ENCODE results near the gene MEIS2.

Gene MEIS2

GRCh38 chr15:37041042-37041441, 59.3 kb downstream of the MEIS2 start:
- no peak for DNase-seq (ENCODE audit: low spot score)

GRCh38 chr15:37040072-37040742, 60.1 kb downstream of the MEIS2 start:
- no peak for DNase-seq (ENCODE audit: low spot score)

- DNase-seq (ENCODE audit: low spot score), result no peak
Measured at GRCh38 chr15:37038716-37039106, 61.6 kb downstream of the MEIS2 start.

GRCh38 chr15:37037850-37038715, 62.3 kb downstream of the MEIS2 start:
- no peak for DNase-seq (ENCODE audit: low spot score)

DNA sequence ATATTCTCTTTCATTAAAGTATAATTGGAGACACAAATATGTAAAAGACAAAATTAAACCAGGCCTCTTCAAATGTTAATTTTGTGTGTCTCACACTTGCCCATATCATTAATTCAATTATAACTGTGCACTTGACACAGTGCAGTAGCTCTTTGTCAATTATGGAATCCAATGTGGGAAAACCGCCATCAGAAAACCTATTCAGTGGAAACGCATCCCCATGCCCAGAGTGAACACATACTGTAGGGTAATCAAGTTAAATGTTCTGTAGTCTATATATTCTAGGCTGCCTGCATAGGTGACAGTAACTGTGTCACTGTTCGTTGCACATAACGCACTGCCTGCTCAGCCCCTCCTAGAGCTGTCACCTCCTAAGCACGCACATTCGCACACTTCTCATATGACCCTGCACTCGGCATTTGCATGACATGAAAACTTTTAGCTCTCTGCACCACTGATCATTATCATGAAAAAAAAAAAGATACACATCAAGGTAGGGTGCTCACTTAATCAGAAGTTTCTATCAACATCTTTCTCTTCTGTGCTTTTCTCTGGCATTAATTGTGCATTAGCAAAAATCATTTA, 63.2 kb downstream of the MEIS2 start:
- no peak for DNase-seq (ENCODE audit: low spot score)

- no peak for DNase-seq (ENCODE audit: low spot score)
Measured at GRCh38 chr15:37034835-37035748, 65.3 kb downstream of the MEIS2 start.

GRCh38 chr15:37034392-37034791, 66.0 kb downstream of the MEIS2 start:
- DNase-seq (ENCODE audit: low spot score), result no peak

GRCh38 chr15:37032091-37032775, 68.1 kb downstream of the MEIS2 start:
- no peak for DNase-seq (ENCODE audit: low spot score)

DNA sequence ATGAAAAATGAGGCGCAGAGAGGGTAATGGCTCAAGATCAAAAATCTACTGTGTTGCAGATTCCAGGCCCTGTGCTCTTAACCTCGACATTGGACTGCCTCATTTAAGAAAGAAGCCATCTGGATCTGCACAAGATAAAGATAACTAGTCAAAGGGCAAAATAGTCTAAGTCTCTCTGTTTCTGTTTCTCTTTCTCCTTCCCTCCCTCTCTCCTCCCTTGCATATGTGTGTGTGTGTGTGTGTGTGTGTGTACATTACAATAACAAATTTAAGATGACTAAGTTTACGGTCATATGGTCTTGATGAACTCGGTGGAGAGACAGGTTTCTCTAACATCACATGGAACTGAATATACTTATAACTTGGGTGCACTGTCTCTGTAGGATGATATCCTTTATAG, 69.2 kb downstream of the MEIS2 start:
- DNase-seq (ENCODE audit: low spot score), result no peak

GRCh38 chr15:37028625-37029296, 71.6 kb downstream of the MEIS2 start:
- no peak for DNase-seq (ENCODE audit: low spot score)

DNA sequence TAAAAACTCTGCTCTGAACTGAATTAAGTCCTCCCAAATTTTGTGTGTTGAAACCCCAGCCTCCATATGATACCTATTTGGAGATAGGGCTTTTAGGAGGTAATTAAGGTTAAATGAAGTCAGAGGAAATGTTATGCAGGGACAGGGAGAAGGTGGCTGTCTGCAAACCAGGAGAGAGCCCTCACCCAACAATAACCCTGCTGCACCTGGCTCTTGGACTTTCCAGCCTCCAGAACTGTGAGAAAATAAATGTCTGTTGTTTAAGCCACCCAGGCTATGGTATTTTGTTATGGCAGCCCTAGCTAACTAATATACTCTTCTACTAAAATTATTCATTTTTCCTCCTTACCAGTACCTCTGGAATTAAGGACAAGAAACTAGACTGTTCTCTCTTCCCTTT, 79.5 kb downstream of the MEIS2 start:
- no peak for DNase-seq (ENCODE audit: low spot score)

- no peak for DNase-seq (ENCODE audit: low spot score)
Measured at GRCh38 chr15:37019479-37020433, 80.6 kb downstream of the MEIS2 start.

- DNase-seq (ENCODE audit: low spot score), result no peak
Measured at GRCh38 chr15:37017031-37017625, 83.2 kb downstream of the MEIS2 start.

DNA sequence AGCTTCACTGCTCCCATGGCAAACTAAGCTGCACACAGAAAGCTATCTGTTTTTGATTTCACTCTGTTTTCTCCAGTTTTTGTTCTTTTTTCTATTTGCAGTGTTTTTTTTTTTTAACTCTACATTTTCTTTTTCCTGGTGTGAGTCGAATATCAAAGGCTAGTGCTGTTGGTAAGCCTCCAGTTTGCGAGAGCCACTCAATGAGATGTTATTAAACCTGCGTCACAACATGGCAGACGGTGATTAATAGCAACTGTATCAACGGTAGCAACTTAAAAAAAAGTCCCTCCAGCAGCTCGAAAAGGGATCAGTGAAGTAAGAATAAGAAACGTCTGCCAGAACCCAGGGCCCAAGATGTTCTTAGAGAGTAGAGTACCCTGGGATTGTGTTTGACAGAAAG, 84.1 kb downstream of the MEIS2 start:
- DNase-seq (ENCODE audit: low spot score), result no peak

DNA sequence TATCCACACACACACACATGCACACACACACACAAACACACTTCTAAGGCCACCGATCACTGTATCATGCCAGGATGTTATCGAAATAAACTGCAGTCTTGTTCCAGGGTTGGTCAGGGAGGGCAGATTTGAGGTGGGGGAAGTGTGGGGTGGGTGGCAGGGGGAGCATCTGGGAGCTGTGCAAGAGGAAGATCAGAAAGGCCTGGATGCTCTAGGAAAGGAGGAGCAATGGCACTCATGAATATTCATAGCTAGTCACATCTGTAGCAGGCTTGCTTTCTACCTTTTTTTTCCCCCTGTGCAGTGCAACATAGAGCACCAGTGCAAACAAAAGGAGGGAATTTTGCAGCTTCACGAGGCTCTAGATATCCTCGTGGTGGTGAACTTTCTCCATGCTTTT, 84.9 kb downstream of the MEIS2 start:
- no peak for DNase-seq (ENCODE audit: low spot score)

- DNase-seq (ENCODE audit: low spot score), result no peak
Measured at GRCh38 chr15:37015035-37015434, 85.3 kb downstream of the MEIS2 start.

DNA sequence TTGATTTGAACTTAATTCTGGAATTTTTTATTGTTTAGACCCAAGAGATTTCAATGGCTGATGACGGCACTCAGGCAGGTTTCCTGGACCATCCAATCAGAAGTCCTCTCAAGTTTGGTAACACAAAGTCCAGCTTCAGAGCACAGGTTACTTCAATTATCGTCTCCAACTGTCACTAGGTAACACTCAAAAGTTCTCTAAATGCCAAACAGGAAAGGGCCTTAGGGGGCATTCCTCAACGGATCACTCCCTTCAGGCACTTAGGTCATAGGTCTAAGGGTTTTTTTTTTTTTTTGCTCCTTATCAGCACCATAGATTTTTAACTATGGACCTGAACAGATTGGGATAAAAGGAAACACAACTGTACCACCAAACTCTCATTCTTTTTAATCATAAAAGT, 85.8 kb downstream of the MEIS2 start:
- no peak for DNase-seq (ENCODE audit: low spot score)

DNA sequence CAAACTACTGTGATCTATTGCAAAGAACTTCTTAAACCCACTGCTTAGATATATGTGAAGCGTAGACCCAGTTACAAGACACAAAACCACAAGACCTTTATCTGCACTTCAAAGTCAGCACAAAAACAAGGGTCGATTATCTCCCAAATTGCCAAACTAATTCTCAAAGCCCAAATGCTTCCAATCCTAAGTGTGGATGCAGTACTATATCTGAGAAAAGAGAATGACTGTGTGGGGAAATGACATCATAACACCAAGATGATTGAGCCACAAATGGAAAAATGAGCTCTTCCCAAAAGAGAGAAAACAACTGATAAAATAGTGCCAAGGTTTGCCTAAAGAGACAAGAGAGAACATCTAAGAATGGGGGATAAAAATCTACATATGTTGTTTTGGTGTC, 86.2 kb downstream of the MEIS2 start:
- DNase-seq (ENCODE audit: low spot score), result no peak

GRCh38 chr15:37010595-37010994, 89.8 kb downstream of the MEIS2 start:
- no peak for DNase-seq (ENCODE audit: low spot score)

All from D341Med (cell line).